Activated naive CD8-positive, alpha-beta T cell treated with anti-CD3 and anti-CD28 coated beads, Interleukin-2, amount 50 U/mL, for 24 hours (primary cell): ENCODE measurements around the gene ANKRD13B.
A peak's percentile ranks its signal among the peaks of the same experiment; 100 is the strongest.
"Not testable (repeated sequence)": the region's sequence is repeated elsewhere in the genome, so short reads cannot be mapped to it uniquely, and the experiment has no call there.

ENCODE experiments used
- ATAC-seq: fragments of 150-1000 bp; cut with Tn5 transposase; one replicate; pipeline ENCODE4 v1.10.0; 2021
- DNase-seq: peaks from one replicate; pipeline ENCODE4 v3.0.0; 2021
- H3K27ac Mint-ChIP-seq: one replicate; pipeline ENCODE4 v1.8.0; 2021; ENCODE audit warnings: mild to moderate bottlenecking, mixed read lengths
- H3K27me3 Mint-ChIP-seq: one replicate; pipeline ENCODE4 v1.8.0; 2021; ENCODE audit warnings: mixed read lengths
- H3K36me3 Mint-ChIP-seq: one replicate; pipeline ENCODE4 v1.8.0; 2021; ENCODE audit warnings: low read depth, mixed read lengths
- H3K4me1 Mint-ChIP-seq: one replicate; pipeline ENCODE4 v1.8.0; 2021; ENCODE audit warnings: mixed read lengths
- H3K4me3 Mint-ChIP-seq: one replicate; pipeline ENCODE4 v1.8.0; 2021; ENCODE audit warnings: mild to moderate bottlenecking, moderate library complexity, mixed read lengths
- H3K9me3 Mint-ChIP-seq: one replicate; pipeline ENCODE4 v1.8.0; 2021; ENCODE audit warnings: mixed read lengths

The ANKRD13B gene

GRCh38 chr17:29642171-29642611 is 49.3 kb downstream of the ANKRD13B start:
- no peak overlapping the region for H3K4me3 Mint-ChIP-seq
- H3K27ac Mint-ChIP-seq: peak overlapping the region; percentile 55
- no peaks in the 10 kb centered on the region for H3K27me3 Mint-ChIP-seq
- H3K36me3 Mint-ChIP-seq: peaks cover 15% of the 10 kb centered on the region
- peaks cover 53% of the 10 kb centered on the region for H3K4me1 Mint-ChIP-seq
- DNase-seq (no peak), ATAC-seq (no peak)
- no peaks in the 10 kb centered on the region for H3K9me3 Mint-ChIP-seq

DNA sequence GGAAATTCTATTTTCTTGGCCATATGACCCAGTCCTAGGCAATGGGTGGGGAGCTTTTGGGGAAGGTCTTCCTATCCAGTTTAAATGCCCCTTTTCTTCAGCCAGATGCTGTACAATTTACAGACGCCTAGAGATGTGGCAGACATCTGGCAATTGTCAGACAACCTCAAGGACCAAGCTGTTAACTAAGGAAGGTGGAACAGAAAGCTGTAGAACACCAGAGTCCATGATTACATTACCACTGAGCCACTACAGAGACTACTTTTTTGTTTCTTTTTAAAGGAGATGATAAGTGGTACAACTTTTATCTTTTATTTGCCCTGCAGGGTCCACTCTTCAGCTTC is 50.9 kb downstream of the ANKRD13B start:
- Mint-ChIP-seq H3K27me3 (no peaks in the 10 kb centered on the region), H3K9me3 (no peaks in the 10 kb centered on the region), H3K27ac (no peak overlapping the region), H3K36me3 (peaks cover 20% of the 10 kb centered on the region), H3K4me1 (peaks cover 51% of the 10 kb centered on the region), H3K4me3 (no peak overlapping the region)
- no peak for ATAC-seq
- no peak for DNase-seq

DNA sequence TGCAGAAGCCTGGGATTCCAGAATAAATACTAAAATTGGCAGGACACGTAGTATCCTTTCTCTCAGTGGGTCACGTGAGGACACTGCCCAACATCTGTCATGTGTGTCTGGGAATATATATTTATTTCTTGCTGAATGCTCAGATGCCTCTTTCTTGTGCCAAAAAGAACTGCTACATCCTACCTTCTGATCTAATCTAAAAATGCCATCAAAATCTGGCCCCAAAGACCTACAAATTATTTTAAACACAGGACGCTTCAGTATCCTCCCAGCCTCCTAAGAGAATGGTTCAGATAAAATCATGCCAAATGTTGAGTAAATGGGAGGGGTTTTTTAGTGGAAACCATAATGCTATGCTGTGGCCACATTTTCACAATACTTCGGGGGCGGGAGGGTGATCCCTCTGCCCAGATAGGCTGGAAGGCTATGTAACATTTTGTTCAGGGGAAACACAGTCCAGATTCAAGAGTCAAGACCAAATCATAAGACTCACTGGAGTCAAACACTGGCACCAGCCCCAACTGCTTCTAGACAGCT is 52.7 kb downstream of the ANKRD13B start:
- peaks cover 33% of the 10 kb centered on the region for H3K4me1 Mint-ChIP-seq
- no peaks in the 10 kb centered on the region for H3K27me3 Mint-ChIP-seq
- no peaks in the 10 kb centered on the region for H3K9me3 Mint-ChIP-seq
- H3K36me3 Mint-ChIP-seq: peaks cover 26% of the 10 kb centered on the region
- ATAC-seq (peak; percentile 89), DNase-seq (peak; percentile 36)
- no peak overlapping the region for H3K4me3 Mint-ChIP-seq
- H3K27ac Mint-ChIP-seq: peak overlapping the region; percentile 73

DNA sequence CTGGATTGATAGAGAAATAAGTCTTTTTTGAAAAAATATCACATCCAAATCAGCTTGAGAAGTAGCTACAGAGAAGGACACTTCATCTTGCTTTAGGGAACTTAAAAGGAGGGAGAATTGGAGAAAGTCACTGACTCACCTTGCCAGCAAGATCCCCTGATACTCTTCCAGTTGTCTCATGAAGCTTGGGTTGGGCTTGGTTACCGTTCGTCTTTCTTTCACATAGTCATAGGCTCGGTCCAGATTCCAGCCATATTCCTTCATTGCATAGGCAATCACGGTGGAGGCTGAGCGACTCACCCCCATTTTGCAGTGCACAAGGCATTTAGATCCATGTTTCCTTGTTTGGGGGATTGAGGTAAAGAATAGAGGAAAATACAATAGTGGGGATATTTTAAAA is 55.1 kb downstream of the ANKRD13B start:
- Mint-ChIP-seq H3K27me3 (no peaks in the 10 kb centered on the region), H3K4me1 (peaks cover 21% of the 10 kb centered on the region), H3K36me3 (peaks cover 25% of the 10 kb centered on the region), H3K4me3 (no peak overlapping the region), H3K27ac (no peak overlapping the region), H3K9me3 (no peaks in the 10 kb centered on the region)
- ATAC-seq (no peak), DNase-seq (no peak)

DNA sequence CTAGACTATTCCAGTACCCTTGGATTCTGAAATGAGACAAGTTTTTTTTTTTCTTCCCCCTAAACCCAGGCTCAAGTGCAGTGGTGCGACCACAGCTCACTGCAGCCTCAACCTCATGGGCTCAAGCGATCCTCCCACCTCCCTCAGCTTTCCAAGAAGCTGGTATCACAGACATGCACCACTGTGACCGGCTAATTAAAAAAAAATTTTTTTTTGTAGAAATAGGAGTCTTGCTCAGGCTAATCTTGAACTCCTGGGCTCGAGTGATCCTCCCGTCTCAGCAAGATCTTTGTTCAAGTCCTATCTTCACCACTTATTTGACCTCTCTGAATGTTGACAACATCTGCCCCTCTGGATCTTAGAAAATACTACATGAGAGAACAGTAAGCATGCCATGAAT is 56.4 kb downstream of the ANKRD13B start:
- no peak for ATAC-seq
- Mint-ChIP-seq H3K36me3 (peaks cover 25% of the 10 kb centered on the region), H3K27ac (peak overlapping the region; percentile 19), H3K27me3 (no peaks in the 10 kb centered on the region), H3K4me1 (peaks cover 20% of the 10 kb centered on the region), H3K9me3 (no peaks in the 10 kb centered on the region), H3K4me3 (no peak overlapping the region)
- no peak for DNase-seq

DNA sequence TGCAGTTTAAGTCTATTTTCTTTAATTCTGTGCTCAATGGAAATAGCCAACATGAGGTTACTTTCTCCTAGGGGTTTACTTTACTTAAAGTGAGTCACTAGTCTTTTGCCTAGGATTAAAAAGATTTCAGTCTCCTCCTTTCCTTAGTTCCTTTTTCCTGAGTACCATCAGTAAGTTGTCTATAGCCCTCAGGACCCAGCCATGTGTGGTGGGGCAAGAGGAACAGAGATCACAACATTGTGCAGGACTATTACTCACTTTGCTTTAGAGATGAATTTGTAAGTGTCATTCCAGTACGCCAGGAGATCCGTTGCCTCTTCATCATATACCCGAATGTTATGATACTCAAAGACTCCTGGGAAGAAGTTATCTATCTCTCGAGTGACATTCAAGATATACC is 57.5 kb downstream of the ANKRD13B start:
- no peak overlapping the region for H3K4me3 Mint-ChIP-seq
- H3K27ac Mint-ChIP-seq: peak overlapping the region; percentile 24
- ATAC-seq (no peak), DNase-seq (no peak)
- H3K36me3 Mint-ChIP-seq: peaks cover 17% of the 10 kb centered on the region
- H3K27me3 Mint-ChIP-seq: no peaks in the 10 kb centered on the region
- H3K9me3 Mint-ChIP-seq: no peaks in the 10 kb centered on the region
- H3K4me1 Mint-ChIP-seq: peaks cover 12% of the 10 kb centered on the region

GRCh38 chr17:29651913-29652312 is 59.0 kb downstream of the ANKRD13B start:
- H3K27ac Mint-ChIP-seq, ATAC-seq, H3K9me3 Mint-ChIP-seq, DNase-seq, H3K27me3 Mint-ChIP-seq, H3K4me1 Mint-ChIP-seq, H3K4me3 Mint-ChIP-seq: not testable (repeated sequence)
- peaks cover 13% of the 10 kb centered on the region for H3K36me3 Mint-ChIP-seq

- no peaks in the 10 kb centered on the region for H3K9me3 Mint-ChIP-seq
- peaks cover 15% of the 10 kb centered on the region for H3K36me3 Mint-ChIP-seq
- no peak overlapping the region for H3K4me3 Mint-ChIP-seq
- H3K27me3 Mint-ChIP-seq: no peaks in the 10 kb centered on the region
- ATAC-seq (no peak), DNase-seq (no peak)
- peak overlapping the region; percentile 39 for H3K27ac Mint-ChIP-seq
- peaks cover 3% of the 10 kb centered on the region for H3K4me1 Mint-ChIP-seq
Measured at GRCh38 chr17:29652976-29653375, 60.0 kb downstream of the ANKRD13B start.

- no peak for DNase-seq
- H3K27ac Mint-ChIP-seq: no peak overlapping the region
- peaks cover 13% of the 10 kb centered on the region for H3K36me3 Mint-ChIP-seq
- H3K9me3 Mint-ChIP-seq: no peaks in the 10 kb centered on the region
- no peak overlapping the region for H3K4me3 Mint-ChIP-seq
- no peaks in the 10 kb centered on the region for H3K27me3 Mint-ChIP-seq
- ATAC-seq: no peak
- H3K4me1 Mint-ChIP-seq: peaks cover 10% of the 10 kb centered on the region
Measured at GRCh38 chr17:29653995-29654714, 61.2 kb downstream of the ANKRD13B start.

DNA sequence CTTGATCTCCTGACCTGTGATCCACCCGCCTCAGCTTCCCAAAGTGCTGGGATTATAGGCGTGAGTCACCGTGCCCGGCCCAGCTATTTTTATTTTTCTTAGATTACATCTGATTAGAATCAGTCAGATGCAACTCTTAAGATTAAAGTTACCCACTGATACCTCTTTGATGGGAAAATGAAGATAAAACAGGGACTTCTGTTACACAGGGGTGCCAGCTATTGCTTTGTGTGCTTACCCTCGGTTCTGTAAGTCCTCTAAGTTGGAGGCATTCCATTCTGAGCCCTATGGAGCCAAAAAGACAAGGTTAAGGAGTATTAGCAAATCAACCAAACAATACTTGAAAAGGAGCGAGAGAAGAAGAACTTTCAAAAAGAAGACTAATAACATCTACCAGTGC is 62.4 kb downstream of the ANKRD13B start:
- Mint-ChIP-seq H3K27me3 (no peaks in the 10 kb centered on the region), H3K27ac (no peak overlapping the region), H3K4me1 (peaks cover 14% of the 10 kb centered on the region), H3K36me3 (peaks cover 12% of the 10 kb centered on the region), H3K9me3 (no peaks in the 10 kb centered on the region), H3K4me3 (no peak overlapping the region)
- DNase-seq (no peak), ATAC-seq (no peak)

DNA sequence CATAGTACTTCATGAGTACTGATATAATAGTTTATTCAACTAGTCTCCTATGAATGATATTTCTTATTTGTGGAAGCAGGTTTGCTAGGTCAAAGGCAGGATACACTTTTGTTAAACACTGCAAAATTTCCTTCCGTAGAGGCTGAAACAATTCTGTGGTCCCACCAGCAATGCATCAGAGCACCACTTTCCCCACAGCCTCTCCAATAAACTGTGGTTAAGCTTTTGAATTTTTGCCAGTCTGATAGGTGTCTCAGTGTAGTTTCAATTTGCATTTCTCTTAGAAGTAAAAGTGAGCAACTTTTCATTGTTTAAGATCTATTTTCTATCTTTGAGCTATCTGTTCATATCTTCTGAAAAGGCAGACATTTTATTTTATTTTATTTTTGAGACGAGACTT is 66.2 kb downstream of the ANKRD13B start:
- Mint-ChIP-seq H3K27me3 (no peaks in the 10 kb centered on the region), H3K4me3 (peak overlapping the region; percentile 39), H3K27ac (peak overlapping the region; percentile 77), H3K9me3 (peaks cover 4% of the 10 kb centered on the region), H3K4me1 (peaks cover 19% of the 10 kb centered on the region), H3K36me3 (peaks cover 21% of the 10 kb centered on the region)
- ATAC-seq (peak; percentile 80), DNase-seq (no peak)

- DNase-seq: no peak
- Mint-ChIP-seq H3K4me3 (no peak overlapping the region), H3K36me3 (peaks cover 30% of the 10 kb centered on the region), H3K4me1 (peaks cover 38% of the 10 kb centered on the region), H3K27ac (peak overlapping the region; percentile 11), H3K27me3 (no peaks in the 10 kb centered on the region), H3K9me3 (peaks cover 4% of the 10 kb centered on the region)
- no peak for ATAC-seq
Measured at GRCh38 chr17:29661213-29661612, 68.3 kb downstream of the ANKRD13B start.

DNA sequence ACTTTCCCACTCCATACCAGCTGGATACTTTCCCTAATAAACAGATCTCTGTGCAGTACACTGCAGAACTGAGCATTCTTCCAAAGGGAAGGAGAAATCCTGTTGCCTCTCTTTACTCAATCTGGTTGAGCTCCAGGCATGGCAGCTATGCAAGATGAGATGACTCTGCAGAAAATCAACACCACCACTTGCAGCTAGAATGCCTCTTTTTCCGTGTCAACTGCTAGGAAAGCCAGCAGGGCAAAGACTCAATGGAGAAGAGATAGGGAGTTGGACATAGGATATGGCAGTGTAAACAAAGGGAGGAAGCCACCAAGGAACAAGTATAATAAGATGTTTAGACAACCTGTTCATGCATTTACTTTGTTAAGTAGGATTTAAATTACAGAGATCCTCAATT is 70.2 kb downstream of the ANKRD13B start:
- Mint-ChIP-seq H3K27me3 (no peaks in the 10 kb centered on the region), H3K4me3 (no peak overlapping the region), H3K27ac (no peak overlapping the region), H3K9me3 (peaks cover 4% of the 10 kb centered on the region), H3K36me3 (peaks cover 38% of the 10 kb centered on the region), H3K4me1 (peaks cover 50% of the 10 kb centered on the region)
- no peak for DNase-seq
- no peak for ATAC-seq
